Stimulated activated CD8-positive, alpha-beta memory T cell treated with anti-CD3 and anti-CD28 coated beads, Interleukin-4, amount 100 ng/mL, for 4 hours (primary cell): ENCODE measurements around the gene SERPINH1.

ENCODE experiments used
- DNase-seq, 2 donors: peaks; one replicate each; pipeline ENCODE4 v3.0.0-alpha.2; 2020; ENCODE audit warnings: low read depth in 2 of 2, low spot score in 1 of 2

The SERPINH1 gene

GRCh38 chr11:75532200-75533048 is 29.6 kb upstream of the SERPINH1 start:
- DNase-seq: peak; percentile 55 to 77

- no peak for DNase-seq
Measured at GRCh38 chr11:75533896-75534258, 28.2 kb upstream of the SERPINH1 start.

- no peak for DNase-seq
Measured at GRCh38 chr11:75534259-75535069, 27.6 kb upstream of the SERPINH1 start.

- DNase-seq: no peak
Measured at GRCh38 chr11:75535071-75535470, 27.0 kb upstream of the SERPINH1 start.

- peak in 1 of 2 donors; percentile 45 for DNase-seq
Measured at GRCh38 chr11:75536786-75537641, 25.0 kb upstream of the SERPINH1 start.

GRCh38 chr11:75537740-75538139 is 24.3 kb upstream of the SERPINH1 start:
- DNase-seq: no peak

- no peak for DNase-seq
Measured at GRCh38 chr11:75538150-75538942, 23.7 kb upstream of the SERPINH1 start.

- DNase-seq: no peak
Measured at GRCh38 chr11:75539459-75540334, 22.4 kb upstream of the SERPINH1 start.

- DNase-seq: no peak
Measured at GRCh38 chr11:75541193-75542087, 20.6 kb upstream of the SERPINH1 start.

- no peak for DNase-seq
Measured at GRCh38 chr11:75542088-75542438, 20.0 kb upstream of the SERPINH1 start.

GRCh38 chr11:75543806-75544205 is 18.2 kb upstream of the SERPINH1 start:
- DNase-seq: no peak

- DNase-seq: no peak
Measured at GRCh38 chr11:75547177-75547576, 14.9 kb upstream of the SERPINH1 start.

GRCh38 chr11:75547617-75548058 is 14.4 kb upstream of the SERPINH1 start:
- no peak for DNase-seq

GRCh38 chr11:75548595-75549272 is 13.3 kb upstream of the SERPINH1 start:
- no peak for DNase-seq

- no peak for DNase-seq
Measured at GRCh38 chr11:75549370-75549958, 12.6 kb upstream of the SERPINH1 start.

GRCh38 chr11:75553182-75553581 is 8.9 kb upstream of the SERPINH1 start:
- DNase-seq: no peak

GRCh38 chr11:75553889-75554257 is 8.2 kb upstream of the SERPINH1 start:
- DNase-seq: no peak
